ENCODE measurements around the gene LAIR2. TPM values are rescaled to one million over a fixed set of nuclear protein-coding genes. Genes with fewer than 3 reads are reported as not detected.
A peak's percentile ranks its signal among the peaks of the same experiment; 100 is the strongest.

The LAIR2 gene
- total RNA-seq, 1 experiment from 2014 or later: not detected

DNA sequence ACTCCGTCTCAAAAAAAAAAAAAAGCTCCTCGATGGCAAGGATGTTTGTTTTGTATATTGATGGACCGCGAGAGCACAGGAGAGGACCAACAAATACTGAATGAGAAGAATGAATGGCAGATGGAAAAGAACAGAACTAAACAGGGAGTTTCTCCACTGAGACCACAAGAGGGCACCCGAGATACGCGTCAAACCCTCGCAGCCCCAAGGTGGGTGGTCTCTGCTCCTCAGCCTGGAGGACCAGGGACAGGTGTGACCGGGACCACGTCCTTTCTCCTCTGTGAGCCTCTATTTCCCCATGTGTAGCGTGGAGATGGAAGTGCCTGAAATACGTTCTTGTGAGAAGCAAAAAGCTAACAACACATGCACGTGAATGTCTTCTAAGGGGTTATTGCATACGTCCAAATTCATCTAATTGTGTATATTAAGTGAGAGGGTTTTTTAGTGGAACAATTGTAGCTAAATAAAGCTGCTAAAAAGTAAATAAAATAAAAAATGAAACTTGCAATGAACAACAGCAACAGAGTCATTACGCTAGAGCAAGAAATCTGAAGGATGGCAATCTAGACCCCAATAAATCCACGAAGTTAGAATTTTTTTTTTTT is 21.2 kb upstream of the LAIR2 start:
- Mint-ChIP-seq H3K4me3 (ENCODE audit: unreplicated experiment) (no peak overlapping the region), H3K9me3 (ENCODE audit: unreplicated experiment) (no peaks in the 10 kb centered on the region)
- peak; percentile 76 to 81 for TF ChIP-seq CTCF (IDR thresholded peaks at IDR 0.05; ENCODE audit: insufficient read depth in 1 of 2, low read depth in 1 of 2, low read length in 1 of 2, severe bottlenecking in 1 of 2, unreplicated experiment in 1 of 2)

GRCh38 chr19:54482889-54483288 is 19.7 kb upstream of the LAIR2 start:
- Mint-ChIP-seq H3K27me3 (ENCODE audit: insufficient read depth, unreplicated experiment) (peaks cover 18% of the 10 kb centered on the region), H3K4me3 (ENCODE audit: unreplicated experiment) (no peak overlapping the region), H3K9me3 (ENCODE audit: unreplicated experiment) (no peaks in the 10 kb centered on the region), H3K36me3 (ENCODE audit: insufficient read depth, unreplicated experiment) (no peaks in the 10 kb centered on the region), H3K27ac (ENCODE audit: unreplicated experiment) (no peak overlapping the region), H3K4me1 (ENCODE audit: low read depth, unreplicated experiment) (no peaks in the 10 kb centered on the region)
- H3K4me3 ChIP-seq (ENCODE audit: low read depth, low read length): no peak overlapping the region
- DNase-seq: no peak
- ChIA-PET POLR2A (no interaction called here), CTCF (no interaction called here)
- no peaks in the 10 kb centered on the region for H3K4me1 ChIP-seq
- intact Hi-C loops (cut with micrococcal nuclease; ENCODE audit: unreplicated experiment): no loop called here
- H3K9me3 ChIP-seq: no peaks in the 10 kb centered on the region
- H3K27me3 ChIP-seq (replicated peaks; ENCODE audit: control insufficient read depth, insufficient read depth, low read length): no peaks in the 10 kb centered on the region
- H3K36me3 ChIP-seq (ENCODE audit: control insufficient read depth, insufficient read depth, low read length): no peaks in the 10 kb centered on the region
- TF ChIP-seq CTCF (IDR thresholded peaks at IDR 0.05; ENCODE audit: insufficient read depth in 1 of 2, low read depth in 1 of 2, low read length in 1 of 2, severe bottlenecking in 1 of 2, unreplicated experiment in 1 of 2): no peak
- BruUV-seq (replicated peaks): no TSS peak

More for the DNA sequence above, 21.2 kb upstream of the LAIR2 start:
- Mint-ChIP-seq H3K4me1 (ENCODE audit: low read depth, unreplicated experiment) (peaks cover 6% of the 10 kb centered on the region), H3K36me3 (ENCODE audit: insufficient read depth, unreplicated experiment) (no peaks in the 10 kb centered on the region), H3K27ac (ENCODE audit: unreplicated experiment) (no peak overlapping the region), H3K27me3 (ENCODE audit: insufficient read depth, unreplicated experiment) (peaks cover 18% of the 10 kb centered on the region)
- no peaks in the 10 kb centered on the region for H3K27me3 ChIP-seq (replicated peaks; ENCODE audit: control insufficient read depth, insufficient read depth, low read length)
- no peaks in the 10 kb centered on the region for H3K36me3 ChIP-seq (ENCODE audit: control insufficient read depth, insufficient read depth, low read length)
- intact Hi-C loops (cut with micrococcal nuclease; ENCODE audit: unreplicated experiment): loop anchor here (2.0 kb wide), 1 partner anchor 195 kb away; no protein-coding TSS in a partner anchor
- POLR2A ChIA-PET: interaction anchor here (0.5 kb wide), 1 partner anchor 18 kb away, joined by 3 read pairs; the partner anchor contains the start of gene LENG9
- H3K4me1 ChIP-seq: 0 out of 2 replicates have a peak, but pooled peaks cover 5% of the 10 kb centered on the region
- no TSS peak for BruUV-seq (replicated peaks)
- H3K9me3 ChIP-seq: no peaks in the 10 kb centered on the region
- peak in 1 of 2 experiments; percentile 67 for DNase-seq
- no peak overlapping the region for H3K4me3 ChIP-seq (ENCODE audit: low read depth, low read length)
- CTCF ChIA-PET: interaction anchor here (0.6 to 0.7 kb wide), 5 partner anchors 85 to 250 kb away, joined by 3 to 10 read pairs (median 4); no protein-coding TSS in a partner anchor

DNA sequence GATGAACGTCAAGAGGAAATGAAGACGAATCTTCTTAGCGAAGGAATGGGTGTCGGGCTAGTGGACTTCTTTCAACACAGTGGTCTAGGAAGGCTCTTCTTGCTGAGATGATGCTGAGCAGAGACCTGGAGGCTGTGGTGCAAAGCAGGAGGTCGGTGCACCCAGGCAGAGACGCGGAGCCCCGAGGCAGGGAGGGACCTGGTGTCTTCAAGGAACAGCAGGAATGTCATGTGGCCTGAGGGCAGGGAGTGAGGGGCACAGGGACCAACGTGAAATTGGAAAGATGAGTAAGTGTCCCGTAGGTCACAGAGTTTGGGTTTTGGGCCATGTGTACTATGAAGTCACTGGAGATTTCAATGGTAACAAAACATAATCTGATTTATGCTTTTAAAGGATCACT is 18.2 kb upstream of the LAIR2 start:
- Mint-ChIP-seq H3K9me3 (ENCODE audit: unreplicated experiment) (no peaks in the 10 kb centered on the region), H3K36me3 (ENCODE audit: insufficient read depth, unreplicated experiment) (no peaks in the 10 kb centered on the region), H3K4me3 (ENCODE audit: unreplicated experiment) (no peak overlapping the region), H3K27ac (ENCODE audit: unreplicated experiment) (no peak overlapping the region), H3K27me3 (ENCODE audit: insufficient read depth, unreplicated experiment) (peaks cover 21% of the 10 kb centered on the region), H3K4me1 (ENCODE audit: low read depth, unreplicated experiment) (no peaks in the 10 kb centered on the region)
- Histone ChIP-seq H3K4me1 (no peaks in the 10 kb centered on the region), H3K9me3 (no peaks in the 10 kb centered on the region), H3K36me3 (ENCODE audit: control insufficient read depth, insufficient read depth, low read length) (no peaks in the 10 kb centered on the region), H3K4me3 (ENCODE audit: low read depth, low read length) (no peak overlapping the region), H3K27me3 (replicated peaks; ENCODE audit: control insufficient read depth, insufficient read depth, low read length) (no peaks in the 10 kb centered on the region)
- TF ChIP-seq CTCF (IDR thresholded peaks at IDR 0.05; ENCODE audit: insufficient read depth in 1 of 2, low read depth in 1 of 2, low read length in 1 of 2, severe bottlenecking in 1 of 2, unreplicated experiment in 1 of 2): no peak
- ChIA-PET CTCF (interaction anchor here (0.7 kb wide), 1 partner anchor 14 kb away, joined by 4 read pairs; no protein-coding TSS in a partner anchor), POLR2A (no interaction called here)
- no TSS peak for BruUV-seq (replicated peaks)
- intact Hi-C loops (cut with micrococcal nuclease; ENCODE audit: unreplicated experiment): no loop called here
- DNase-seq: no peak
